Peyer's patch (tissue), 4 donors: ENCODE data around the gene SNX27. TPM values are rescaled to one million over a fixed set of nuclear protein-coding genes. Genes with fewer than 3 reads are reported as not detected.
"Not testable (repeated sequence)": the region's sequence is repeated elsewhere in the genome, so short reads cannot be mapped to it uniquely, and the experiment has no call there.

ENCODE experiments used
- DNase-seq, 3 donors: peaks; one replicate each; pipeline ENCODE4 v3.0.0-alpha.2; 2017 to 2019
- H3K27ac ChIP-seq, 4 donors: fragments of 200-600 bp; sonication (generic); one replicate each; pipeline ENCODE4 v1.5.1; 2016 to 2019
- H3K27me3 ChIP-seq, 2 donors: fragments of 200-600 bp; sonication (generic); one replicate each; pipeline ENCODE4 v1.5.1; 2019
- H3K36me3 ChIP-seq, 3 donors: fragments of 200-600 bp; sonication (generic); one replicate each; pipeline ENCODE4 v1.5.1; 2016 to 2019
- H3K4me1 ChIP-seq, 4 donors: fragments of 200-600 bp; sonication (generic); one replicate each; pipeline ENCODE4 v1.5.1; 2016 to 2019
- H3K4me3 ChIP-seq, 4 donors: fragments of 200-600 bp; sonication (generic); 1 replicate in 3 of 4; 2 replicates in 1 of 4; pipeline ENCODE4 v1.5.1; 2016 to 2019; ENCODE audit warnings: mild to moderate bottlenecking in 1 of 4
- H3K9me3 ChIP-seq, 4 donors: fragments of 200-600 bp; sonication (generic); one replicate each; pipeline ENCODE4 v1.5.1; 2016 to 2019; ENCODE audit warnings: mild to moderate bottlenecking in 1 of 4
- CTCF ChIP-seq, 6 experiments: fragments of 450-650 bp in 4 of 6; fragments of 200-600 bp in 2 of 6; sonication (generic) in 1 of 6; IDR thresholded peaks; one replicate each; pipeline ENCODE4 v1.5.1; 2017 to 2019; ENCODE audit warnings: antibody characterized with exemption in 6 of 6, mild to moderate bottlenecking in 3 of 6, moderate library complexity in 1 of 6
- POLR2A ChIP-seq, 2 donors: fragments of 450-650 bp; IDR thresholded peaks; one replicate each; pipeline ENCODE4 v1.5.1; 2017; ENCODE audit warnings: antibody characterized with exemption in 2 of 2, mild to moderate bottlenecking in 2 of 2, moderate library complexity in 2 of 2
- total RNA-seq, 4 donors: library from RNA; depleted of rRNA; stranded (reverse); fragments of >200 nt; gene quantifications; one replicate each; pipeline ENCODE4 v1.1.0, GENCODE V29; 2016

Gene SNX27
- total RNA-seq, 4 donors from 2014 or later, result 24.0 to 50.3 (median 35.1) TPM

GRCh38 chr1:151668090-151668489 lies 56.2 kb downstream of the SNX27 start:
- Histone ChIP-seq H3K27me3 (no peaks in the 10 kb centered on the region), H3K4me1 (no peaks in the 10 kb centered on the region), H3K27ac (no peak overlapping the region), H3K36me3 (peaks cover 0 to 38% (median 0%) of the 10 kb centered on the region in 3 donors), H3K9me3 (no peaks in the 10 kb centered on the region), H3K4me3 (no peak overlapping the region)
- DNase-seq, result no peak
- TF ChIP-seq CTCF (IDR thresholded peaks at IDR 0.05), result no peak
- no peak for TF ChIP-seq POLR2A (IDR thresholded peaks at IDR 0.05)

DNA sequence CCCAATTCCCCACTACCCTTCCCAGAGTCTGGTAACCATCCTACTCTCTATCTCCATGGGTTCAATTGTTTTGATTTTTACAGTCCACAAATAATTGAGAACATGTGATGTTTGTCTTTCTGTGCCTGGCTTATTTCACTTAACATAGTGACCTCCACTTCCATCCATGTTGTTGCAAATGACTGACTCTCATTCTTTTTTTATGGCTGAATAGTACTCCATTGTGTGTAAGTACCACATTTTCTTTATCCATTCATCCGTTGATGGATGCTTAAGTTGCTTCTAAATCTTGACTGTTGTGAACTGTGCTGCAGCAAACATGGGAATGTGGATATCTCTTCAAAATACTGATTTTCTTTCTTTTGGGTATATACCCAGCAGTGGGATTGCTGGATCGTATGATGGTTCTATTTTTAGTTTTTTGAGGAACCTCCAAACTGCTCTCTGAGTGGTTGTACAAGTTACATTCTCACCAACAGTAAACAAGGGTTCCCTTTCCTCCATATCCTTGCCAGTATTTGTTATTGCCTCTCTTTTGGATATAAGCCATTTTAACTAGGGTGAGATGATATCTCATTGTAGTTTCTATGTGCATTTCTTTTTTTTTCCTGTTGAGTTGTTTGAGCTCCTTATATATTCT lies 58.3 kb downstream of the SNX27 start:
- H3K4me1 ChIP-seq, H3K4me3 ChIP-seq, H3K27ac ChIP-seq, H3K27me3 ChIP-seq, DNase-seq, H3K9me3 ChIP-seq: not testable (repeated sequence)
- peaks cover 0 to 39% (median 0%) of the 10 kb centered on the region in 3 donors for H3K36me3 ChIP-seq

GRCh38 chr1:151673407-151673806 lies 61.6 kb downstream of the SNX27 start:
- H3K4me1 ChIP-seq, result no peaks in the 10 kb centered on the region
- DNase-seq, result no peak
- H3K27me3 ChIP-seq, result no peaks in the 10 kb centered on the region
- no peak for TF ChIP-seq CTCF (IDR thresholded peaks at IDR 0.05)
- TF ChIP-seq POLR2A (IDR thresholded peaks at IDR 0.05), result no peak
- no peaks in the 10 kb centered on the region for H3K9me3 ChIP-seq
- H3K4me3 ChIP-seq, result no peak overlapping the region
- H3K36me3 ChIP-seq, result peaks cover 0 to 33% (median 0%) of the 10 kb centered on the region in 3 donors
- no peak overlapping the region for H3K27ac ChIP-seq

DNA sequence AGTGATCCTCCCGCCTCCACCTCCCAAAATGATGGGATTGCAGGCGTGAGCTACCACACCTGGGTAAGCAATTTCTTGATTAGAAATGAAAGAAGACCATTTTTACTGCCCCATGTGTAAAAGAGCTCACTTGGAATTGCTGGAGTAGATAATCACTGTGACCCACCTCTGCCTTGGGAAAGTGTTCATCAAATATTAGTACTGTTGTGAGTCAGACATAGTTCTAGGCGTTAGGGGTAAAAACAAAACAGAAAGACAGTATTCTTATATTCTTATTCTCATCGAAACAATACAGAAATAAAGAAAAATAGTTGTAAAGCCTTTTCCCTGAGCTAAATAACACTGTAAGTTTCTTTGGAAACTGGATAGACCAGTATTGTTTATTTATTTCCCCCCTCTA lies 68.5 kb downstream of the SNX27 start:
- Histone ChIP-seq H3K36me3 (peaks cover 0 to 11% (median 0%) of the 10 kb centered on the region in 3 donors), H3K4me3 (no peak overlapping the region), H3K4me1 (no peaks in the 10 kb centered on the region), H3K9me3 (no peaks in the 10 kb centered on the region), H3K27ac (peak overlapping the region in 1 of 4 donors; percentile 2), H3K27me3 (no peaks in the 10 kb centered on the region)
- no peak for DNase-seq
- TF ChIP-seq POLR2A (IDR thresholded peaks at IDR 0.05), result no peak
- TF ChIP-seq CTCF (IDR thresholded peaks at IDR 0.05), result no peak

GRCh38 chr1:151680826-151681225 lies 69.0 kb downstream of the SNX27 start:
- DNase-seq, result no peak
- TF ChIP-seq CTCF (IDR thresholded peaks at IDR 0.05) (no peak), POLR2A (IDR thresholded peaks at IDR 0.05) (no peak)
- Histone ChIP-seq H3K4me1 (no peaks in the 10 kb centered on the region), H3K4me3 (no peak overlapping the region), H3K27ac (peak overlapping the region in 1 of 4 donors; percentile 2), H3K36me3 (peaks cover 0 to 16% (median 0%) of the 10 kb centered on the region in 3 donors), H3K27me3 (no peaks in the 10 kb centered on the region), H3K9me3 (no peaks in the 10 kb centered on the region)

DNA sequence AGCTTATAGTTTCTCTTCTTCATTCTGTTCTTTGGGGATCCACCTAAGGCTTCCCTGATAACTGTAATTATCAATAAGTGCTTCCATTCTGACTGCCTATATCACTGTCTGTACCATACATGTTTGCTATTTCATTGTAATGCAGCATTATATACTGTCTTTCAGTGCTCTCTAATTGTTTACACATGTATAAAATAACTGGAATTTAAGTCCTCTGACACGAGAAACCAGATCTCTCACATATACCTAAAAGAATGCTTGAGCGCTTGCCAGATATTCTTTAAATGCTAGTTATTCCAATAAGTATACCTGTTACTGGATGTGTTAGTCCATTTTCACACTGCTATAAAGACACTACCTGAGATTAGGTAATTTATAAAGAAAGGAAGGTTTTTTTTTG lies 70.1 kb downstream of the SNX27 start:
- H3K27me3 ChIP-seq, result no peaks in the 10 kb centered on the region
- no peak overlapping the region for H3K27ac ChIP-seq
- TF ChIP-seq CTCF (IDR thresholded peaks at IDR 0.05) (no peak), POLR2A (IDR thresholded peaks at IDR 0.05) (no peak)
- H3K4me3 ChIP-seq, result no peak overlapping the region
- DNase-seq, result no peak
- no peaks in the 10 kb centered on the region for H3K4me1 ChIP-seq
- no peaks in the 10 kb centered on the region for H3K9me3 ChIP-seq
- H3K36me3 ChIP-seq, result peaks cover 0 to 23% (median 0%) of the 10 kb centered on the region in 3 donors

DNA sequence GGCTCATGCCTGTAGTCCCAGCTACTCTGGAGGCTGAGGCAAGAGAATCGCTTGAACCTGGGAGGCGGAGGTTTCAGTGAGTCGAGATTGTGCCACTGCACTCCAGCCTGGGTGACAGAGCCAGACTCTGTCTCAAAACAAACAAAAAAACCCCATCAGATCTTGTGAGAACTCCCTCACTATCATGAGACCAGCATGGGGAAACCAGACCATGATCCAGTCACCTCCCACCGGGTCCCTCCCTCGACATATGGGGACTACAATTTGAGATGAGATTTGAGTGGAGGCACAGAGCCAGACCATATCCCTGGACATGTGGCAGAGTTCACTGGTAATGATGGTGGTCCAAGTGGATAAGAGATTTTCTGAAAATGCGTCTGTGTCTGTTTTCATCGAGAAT lies 71.1 kb downstream of the SNX27 start:
- peaks cover 0 to 22% (median 0%) of the 10 kb centered on the region in 3 donors for H3K36me3 ChIP-seq
- not testable (repeated sequence) for H3K9me3 ChIP-seq, DNase-seq, H3K4me3 ChIP-seq, H3K4me1 ChIP-seq, H3K27me3 ChIP-seq, H3K27ac ChIP-seq
